DMS53 (cell line): ENCODE data around the gene DPEP3.

ENCODE experiments used
- DNase-seq: peaks from one replicate; lab custom pipeline; 2025; lab: John Stamatoyannopoulos, UW

DPEP3 gene

DNA sequence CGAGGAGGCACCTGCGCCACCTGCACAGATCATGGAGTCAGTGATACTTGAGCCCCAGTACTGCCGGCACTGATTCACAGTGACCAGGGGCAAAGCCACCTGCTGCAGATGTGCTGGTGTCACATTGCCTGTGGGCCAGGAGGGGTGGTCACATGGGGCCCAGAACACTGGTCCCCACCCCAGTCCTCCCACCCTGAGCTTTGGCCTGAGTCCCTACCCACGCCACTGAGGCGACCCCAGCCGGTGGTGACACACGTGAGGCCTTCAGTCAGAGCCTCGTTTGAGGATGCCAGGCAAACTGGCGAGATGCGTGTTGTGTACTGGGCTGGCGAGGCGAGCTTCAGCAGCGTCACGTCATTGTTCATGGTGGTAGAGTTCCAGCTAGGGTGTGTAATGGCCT, 50.1 kb downstream of the DPEP3 start:
- no peak for DNase-seq

DNA sequence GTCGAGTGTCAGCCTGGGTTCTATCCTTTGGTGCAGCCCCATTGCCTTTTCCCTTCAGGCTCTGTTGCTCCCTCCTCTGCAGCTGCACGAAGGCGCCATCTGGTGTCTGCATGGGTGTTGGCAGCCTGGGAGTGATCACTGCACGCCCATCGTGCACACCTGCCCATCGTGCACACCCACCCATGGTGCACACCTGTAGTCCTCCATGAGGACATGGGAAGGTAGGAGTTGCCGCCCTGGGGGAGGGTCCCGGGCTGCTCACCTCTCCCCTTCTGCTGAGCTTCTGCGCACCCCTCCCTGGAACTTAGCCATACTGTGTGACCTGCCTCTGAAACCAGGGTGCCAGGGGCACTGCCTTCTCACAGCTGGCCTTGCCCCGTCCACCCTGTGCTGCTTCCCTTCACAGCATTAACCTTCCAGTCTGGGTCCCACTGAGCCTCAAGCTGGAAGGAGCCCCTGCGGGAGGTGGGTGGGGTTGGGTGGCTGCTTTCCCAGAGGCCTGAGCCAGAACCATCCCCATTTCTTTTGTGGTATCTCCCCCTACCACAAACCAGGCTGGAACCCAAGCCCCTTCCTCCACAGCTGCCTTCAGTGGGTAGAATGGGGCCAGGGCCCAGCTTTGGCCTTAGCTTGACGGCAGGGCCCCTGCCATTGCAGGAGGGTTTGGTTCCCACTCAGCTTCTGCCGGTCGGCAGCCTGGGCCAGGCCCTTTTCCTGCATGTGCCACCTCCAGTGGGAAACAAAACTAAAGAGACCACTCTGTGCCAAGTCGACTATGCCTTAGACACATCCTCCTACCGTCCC, 51.5 kb downstream of the DPEP3 start:
- peak; percentile 80 for DNase-seq

DNA sequence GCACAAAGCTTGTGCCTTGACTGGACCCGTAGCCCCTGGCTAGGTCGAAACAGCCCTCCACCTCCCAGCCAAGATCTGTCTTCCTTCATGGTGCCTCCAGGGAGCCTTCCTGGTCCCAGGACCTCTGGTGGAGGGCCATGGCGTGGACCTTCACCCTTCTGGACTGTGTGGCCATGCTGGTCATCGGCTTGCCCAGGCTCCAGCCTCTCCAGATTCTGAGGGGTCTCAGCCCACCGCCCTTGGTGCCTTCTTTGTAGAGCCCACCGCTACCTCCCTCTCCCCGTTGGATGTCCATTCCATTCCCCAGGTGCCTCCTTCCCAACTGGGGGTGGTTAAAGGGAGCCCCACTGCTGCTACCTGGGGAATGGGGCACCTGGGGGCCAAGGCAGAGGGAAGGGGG, 52.2 kb downstream of the DPEP3 start:
- DNase-seq = no peak

DNA sequence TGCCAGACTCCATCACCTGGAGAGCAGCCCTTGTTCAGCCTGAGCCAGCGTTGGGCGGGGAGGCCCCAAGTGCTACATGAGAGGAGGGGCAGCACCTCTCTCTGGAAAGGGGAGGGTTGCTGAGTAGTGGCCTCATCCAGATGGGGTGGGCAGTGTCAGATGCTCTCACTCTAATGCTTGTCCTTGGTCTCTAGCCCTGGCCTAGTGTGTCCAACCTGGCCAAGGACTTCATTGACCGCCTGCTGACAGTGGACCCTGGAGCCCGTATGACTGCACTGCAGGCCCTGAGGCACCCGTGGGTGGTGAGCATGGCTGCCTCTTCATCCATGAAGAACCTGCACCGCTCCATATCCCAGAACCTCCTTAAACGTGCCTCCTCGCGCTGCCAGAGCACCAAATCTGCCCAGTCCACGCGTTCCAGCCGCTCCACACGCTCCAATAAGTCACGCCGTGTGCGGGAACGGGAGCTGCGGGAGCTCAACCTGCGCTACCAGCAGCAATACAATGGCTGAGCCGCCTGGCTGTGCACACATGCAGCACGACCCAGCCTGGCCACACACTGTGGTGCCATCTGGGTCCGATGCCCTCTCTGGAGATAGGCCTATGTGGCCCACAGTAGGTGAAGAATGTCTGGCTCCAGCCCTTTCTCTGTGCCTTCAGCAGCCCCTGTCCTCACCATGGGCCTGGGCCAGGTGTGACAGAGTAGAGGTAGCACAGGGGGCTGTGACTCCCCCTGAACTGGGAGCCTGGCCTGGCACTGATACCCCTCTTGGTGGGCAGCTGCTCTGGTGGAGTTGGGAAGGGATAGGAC, 53.0 kb downstream of the DPEP3 start:
- no peak for DNase-seq

DNA sequence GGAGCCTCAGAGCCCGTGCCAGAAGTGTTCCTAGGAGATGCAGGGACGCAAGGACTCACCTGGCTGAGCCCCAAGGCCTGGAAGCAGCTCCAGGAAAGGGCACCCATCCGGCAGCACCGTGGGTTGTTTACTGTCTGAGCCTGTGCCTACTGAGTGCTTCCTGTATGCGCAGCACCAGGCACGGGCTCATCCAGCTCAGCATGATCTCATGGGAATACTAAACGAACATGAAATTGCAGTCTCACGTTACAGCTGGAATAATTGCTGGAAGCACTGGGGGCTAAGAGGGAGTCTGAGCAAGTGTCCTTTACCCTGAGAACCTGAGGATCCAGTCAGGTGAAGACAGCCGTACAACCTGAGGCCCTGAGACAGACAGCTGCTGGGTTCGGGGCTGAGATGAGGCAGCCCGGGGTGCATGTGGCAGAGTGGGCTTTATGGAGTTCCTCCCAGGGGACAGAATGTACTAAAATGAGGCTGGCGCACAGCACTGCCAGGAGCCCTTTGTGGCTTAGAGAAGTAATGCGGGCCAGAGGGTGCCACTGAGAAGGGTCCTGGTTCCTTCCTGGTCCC, 54.0 kb downstream of the DPEP3 start:
- DNase-seq = peak; percentile 88
